GM18526 (cell line): ENCODE measurements around the gene U2AF2.

Experiments
- POLR2A ChIP-seq: IDR thresholded peaks from 3 replicates; pipeline ENCODE4 v1.6.1; 2011; ENCODE audit not compliant: insufficient read length; ENCODE audit errors: extremely low read depth

U2AF2 gene

DNA sequence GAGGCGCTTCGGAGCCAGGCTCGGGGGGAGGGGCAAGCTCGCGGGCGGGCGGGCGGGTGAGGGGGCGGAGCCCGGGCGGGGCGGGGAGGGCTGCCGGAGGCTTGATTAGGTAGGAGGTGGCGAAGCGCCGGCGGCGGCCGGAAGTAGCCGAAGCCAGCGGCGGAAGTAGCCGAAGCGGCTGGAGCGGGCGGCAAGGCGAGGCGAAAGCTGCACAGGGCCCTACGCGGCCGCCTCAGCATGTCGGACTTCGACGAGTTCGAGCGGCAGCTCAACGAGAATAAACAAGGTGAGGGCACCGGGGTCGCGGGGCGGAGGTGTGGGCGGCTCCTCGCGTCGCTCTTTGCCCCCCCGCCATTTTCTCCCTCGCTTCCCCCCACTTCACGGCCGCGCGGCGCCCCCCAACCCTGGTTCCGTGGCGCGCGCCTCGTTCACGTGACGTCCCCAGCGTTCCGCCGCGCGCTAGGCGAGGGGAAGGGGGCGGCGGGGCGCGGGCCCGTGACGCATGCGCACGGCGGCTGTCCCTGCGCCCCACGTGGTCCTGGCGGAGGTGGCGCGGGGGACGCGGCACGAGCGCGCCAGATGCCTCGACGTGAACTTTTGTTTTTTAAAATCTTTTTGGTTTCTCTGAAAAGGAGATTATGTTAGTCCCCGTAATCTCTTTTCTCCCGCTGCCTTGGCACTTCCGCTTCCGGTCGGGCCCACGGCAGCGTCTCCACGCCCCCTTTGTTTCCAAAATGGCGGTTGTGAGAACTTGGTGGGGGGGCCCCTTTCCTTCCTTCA lies at the start of gene U2AF2:
TSS of gene U2AF2 (plus strand) at position 168 of the 780 bp plus-strand sequence. CDS start at position 238, 70 bp downstream.
- peak; percentile 69 for TF ChIP-seq POLR2A

DNA sequence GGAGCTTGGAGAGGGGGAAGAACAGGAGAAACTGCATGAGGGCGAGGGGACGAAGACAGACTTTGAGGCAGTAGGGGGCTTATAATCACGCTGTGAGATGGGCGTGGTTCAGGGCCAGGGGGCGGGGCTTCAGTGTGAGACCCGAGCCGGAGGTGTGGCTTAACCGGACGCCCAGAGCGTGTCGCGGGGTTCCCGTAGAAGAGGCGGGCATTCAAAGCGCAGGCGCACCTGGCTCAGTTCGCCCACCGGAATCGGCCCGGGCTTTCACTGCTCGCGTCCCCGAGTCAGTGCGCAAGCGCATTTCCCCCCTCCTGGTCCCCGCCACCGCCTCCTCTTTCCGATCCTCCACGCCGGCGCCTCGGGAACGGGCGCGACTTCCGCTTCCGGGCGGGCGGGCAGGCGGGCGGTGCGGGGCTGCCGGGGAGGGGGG lies 49.6 kb upstream of the U2AF2 start:
- peak; percentile 46 for TF ChIP-seq POLR2A

DNA sequence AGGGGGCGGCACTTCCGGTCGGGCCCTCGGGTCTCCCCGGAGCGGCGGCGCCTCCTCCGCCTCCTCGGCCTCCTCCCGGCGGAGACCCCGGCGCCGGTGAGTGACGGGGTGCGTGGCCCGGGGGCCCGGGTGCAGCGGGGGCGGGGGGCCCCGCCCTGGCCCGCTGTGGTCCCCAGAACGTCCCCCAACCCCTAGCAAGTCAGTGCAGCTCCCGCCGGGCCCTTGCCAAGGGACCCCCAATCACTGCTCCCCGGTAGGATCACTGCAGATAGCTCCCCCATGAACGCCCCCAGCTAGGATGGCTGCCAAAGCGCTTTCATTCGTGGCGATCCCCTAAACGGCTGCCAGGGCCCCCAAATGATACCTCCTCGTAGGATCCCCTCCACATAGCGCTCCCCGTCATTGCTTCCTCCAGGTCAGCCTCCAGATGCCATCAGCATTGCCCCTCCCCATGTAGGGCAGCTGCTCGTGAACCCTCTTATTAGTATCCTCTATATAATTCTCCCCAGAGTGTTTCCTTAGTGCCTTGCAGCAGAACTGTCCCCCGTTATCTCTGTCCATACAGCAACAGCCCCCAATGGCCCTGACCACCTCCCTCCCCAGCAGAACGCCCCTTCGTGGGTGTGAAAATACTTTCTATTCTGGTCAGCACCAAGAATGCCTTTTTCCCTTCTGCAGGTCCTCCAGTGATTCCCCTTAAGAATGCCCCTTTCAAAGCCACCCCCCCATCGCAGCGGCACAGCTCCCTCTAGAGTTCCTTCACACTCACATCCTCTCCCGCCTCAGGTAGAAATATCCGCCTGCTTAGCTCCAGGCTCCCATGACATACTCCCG lies 49.0 kb upstream of the U2AF2 start, which contains the start of gene ZNF865:
TSS of gene ZNF865 (plus strand) at position 11 of the 834 bp plus-strand sequence. CDS start 7,972 bp downstream, outside the sequence.
- TF ChIP-seq POLR2A = no peak

DNA sequence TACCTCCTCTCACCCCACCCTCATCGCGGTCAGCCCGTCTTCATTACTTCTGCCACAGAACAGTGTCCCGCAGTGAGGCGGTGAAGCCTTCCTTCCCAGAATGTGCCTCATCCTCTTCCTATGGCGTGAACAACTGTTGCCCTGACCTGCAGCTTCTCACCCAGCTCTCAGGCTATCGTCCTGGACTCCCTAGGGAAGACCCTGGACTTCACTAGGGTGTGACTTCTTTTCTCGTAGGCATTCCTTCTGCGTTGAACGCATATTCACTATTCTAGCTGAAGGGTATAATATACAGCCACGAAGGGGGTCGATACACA lies 48.4 kb upstream of the U2AF2 start:
- TF ChIP-seq POLR2A = no peak

DNA sequence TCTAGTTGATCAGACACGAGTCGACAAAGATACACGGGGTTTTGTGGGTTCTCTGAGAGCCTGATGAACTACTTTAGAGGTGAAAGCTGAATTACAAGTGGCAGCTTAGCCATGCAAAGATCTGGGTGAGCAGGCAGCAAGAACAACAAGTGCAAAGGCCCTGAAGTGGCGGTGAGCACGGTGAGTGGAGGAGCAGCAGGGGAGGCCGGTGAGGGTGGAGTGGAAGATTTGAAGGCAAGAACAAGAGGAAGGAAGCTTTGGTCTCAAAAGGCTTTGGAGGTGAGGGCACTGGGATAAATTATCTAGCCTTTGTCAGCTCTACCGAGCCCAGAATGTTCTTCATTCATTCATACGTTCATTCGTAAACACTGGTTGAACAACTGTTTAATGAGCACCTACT lies 48.0 kb upstream of the U2AF2 start:
- TF ChIP-seq POLR2A = no peak

DNA sequence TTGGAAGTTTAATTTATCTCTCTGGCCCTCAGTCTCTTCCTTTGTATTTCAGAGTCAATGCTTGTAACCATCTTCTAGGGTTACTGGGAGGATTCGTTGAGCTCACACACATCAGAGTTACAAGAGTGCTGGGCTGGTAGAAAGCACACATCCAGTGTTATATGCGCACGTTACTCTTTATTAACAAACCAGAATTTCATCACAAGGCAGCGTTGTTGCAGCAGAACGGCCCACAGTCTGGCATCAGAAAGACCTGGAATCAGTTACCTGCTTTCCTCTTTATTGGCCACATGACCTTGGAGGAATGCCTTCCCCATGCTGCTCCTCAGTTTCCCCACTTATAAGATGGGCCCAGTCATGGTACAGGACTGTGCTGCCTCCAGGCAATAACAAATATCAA lies 45.5 kb upstream of the U2AF2 start:
- TF ChIP-seq POLR2A = no peak

DNA sequence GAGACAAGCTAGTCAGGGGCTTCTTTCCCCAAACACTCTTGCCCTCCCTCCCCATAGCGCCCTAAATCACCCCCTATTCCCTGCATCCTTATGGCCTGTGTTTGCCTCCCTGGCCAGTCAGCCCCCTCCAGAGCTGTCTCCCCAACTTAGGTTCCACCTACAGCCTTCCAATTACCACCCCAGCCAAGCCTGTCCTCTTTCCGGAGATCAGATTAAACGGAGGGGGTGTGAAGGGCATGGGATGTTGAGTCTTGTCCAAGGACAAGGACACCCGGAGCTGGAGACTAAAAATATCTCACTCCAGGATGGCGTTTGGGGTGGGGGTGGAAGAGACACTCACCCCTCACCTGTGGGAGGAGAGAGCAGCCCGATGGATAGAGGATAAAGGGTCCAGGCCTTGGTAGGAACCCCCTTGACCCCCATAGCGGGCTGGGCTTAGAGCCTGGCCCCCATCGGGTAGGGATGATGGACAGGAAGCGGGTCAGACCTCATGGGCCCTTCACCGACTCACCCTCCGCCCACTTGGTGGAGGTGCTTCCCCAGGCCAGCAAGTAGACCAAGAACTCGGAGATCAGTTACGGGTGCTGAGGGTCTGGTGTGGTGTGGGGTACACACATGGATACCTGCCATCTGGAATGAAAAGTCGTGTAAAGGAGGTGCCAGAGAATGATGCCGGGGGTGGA lies 43.4 kb upstream of the U2AF2 start:
- no peak for TF ChIP-seq POLR2A

DNA sequence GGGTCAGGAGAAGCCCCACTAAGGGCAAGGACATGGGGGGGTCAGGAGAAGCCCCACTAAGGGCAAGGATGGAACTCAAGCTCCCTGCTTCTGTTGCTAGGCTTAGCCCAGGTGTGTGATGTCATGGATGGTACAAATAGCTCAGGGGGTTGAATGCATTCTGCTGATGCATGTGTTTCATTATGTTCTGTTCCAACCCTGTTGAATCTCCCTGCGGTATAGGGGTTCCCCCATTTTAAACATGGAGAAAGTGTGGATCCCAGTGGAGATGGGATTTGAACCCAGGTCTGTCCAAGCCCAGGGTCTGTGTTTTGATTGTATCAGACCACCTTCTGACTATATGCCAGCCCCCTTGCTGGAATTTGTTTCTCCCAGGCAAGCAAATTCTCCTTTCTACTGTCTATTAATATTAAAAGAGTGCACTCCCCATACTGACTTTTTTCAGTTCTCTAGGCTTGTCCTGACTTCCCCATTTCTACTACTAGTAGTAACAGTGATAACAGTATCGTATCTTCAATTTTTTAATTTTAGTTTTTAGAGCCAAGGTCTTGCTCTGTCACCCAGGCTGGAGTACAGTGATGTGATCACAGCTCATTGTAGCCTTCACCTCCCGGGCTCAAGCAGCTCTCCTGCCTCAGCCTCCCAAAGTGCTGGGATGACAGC lies 42.7 kb upstream of the U2AF2 start:
- TF ChIP-seq POLR2A = no peak

DNA sequence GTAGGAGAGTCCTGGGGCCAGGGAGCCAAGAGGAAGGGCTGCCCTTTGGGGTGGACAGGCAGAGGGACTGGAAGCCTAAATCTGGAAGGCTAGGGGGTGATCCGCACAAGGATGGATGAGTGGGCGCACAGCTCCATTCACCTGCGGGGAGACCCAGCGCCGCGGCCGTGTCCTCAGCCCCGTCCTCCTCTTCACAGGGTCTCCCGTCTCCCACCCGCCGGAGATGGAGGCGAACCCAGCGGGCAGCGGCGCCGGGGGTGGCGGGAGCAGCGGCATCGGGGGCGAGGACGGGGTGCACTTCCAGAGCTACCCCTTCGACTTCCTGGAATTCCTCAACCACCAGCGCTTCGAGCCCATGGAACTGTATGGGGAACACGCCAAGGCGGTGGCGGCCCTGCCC lies 41.4 kb upstream of the U2AF2 start:
- no peak for TF ChIP-seq POLR2A

DNA sequence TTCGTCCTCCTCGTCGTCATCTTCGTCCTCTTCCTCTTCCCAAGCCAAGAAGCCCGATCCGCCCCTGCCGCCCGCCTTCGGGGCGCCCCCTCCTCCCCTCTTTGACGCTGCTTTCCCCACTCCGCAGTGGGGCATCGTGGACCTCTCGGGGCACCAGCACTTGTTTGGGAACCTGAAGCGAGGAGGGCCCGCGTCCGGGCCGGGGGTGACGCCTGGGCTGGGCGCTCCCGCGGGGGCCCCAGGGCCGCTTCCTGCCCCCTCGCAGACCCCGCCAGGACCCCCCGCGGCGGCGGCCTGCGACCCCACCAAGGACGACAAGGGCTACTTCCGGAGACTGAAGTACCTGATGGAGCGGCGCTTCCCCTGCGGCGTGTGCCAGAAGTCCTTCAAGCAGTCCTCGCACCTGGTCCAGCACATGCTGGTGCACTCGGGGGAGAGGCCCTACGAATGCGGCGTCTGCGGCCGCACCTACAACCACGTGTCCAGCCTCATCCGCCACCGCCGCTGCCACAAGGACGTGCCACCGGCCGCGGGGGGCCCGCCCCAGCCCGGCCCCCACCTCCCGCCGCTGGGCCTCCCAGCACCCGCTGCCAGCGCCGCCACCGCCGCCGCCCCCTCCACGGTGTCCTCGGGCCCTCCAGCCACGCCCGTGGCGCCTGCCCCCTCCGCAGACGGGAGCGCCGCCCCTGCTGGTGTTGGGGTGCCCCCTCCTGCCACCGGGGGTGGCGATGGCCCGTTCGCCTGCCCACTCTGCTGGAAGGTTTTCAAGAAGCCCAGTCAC lies 40.7 kb upstream of the U2AF2 start:
- no peak for TF ChIP-seq POLR2A

DNA sequence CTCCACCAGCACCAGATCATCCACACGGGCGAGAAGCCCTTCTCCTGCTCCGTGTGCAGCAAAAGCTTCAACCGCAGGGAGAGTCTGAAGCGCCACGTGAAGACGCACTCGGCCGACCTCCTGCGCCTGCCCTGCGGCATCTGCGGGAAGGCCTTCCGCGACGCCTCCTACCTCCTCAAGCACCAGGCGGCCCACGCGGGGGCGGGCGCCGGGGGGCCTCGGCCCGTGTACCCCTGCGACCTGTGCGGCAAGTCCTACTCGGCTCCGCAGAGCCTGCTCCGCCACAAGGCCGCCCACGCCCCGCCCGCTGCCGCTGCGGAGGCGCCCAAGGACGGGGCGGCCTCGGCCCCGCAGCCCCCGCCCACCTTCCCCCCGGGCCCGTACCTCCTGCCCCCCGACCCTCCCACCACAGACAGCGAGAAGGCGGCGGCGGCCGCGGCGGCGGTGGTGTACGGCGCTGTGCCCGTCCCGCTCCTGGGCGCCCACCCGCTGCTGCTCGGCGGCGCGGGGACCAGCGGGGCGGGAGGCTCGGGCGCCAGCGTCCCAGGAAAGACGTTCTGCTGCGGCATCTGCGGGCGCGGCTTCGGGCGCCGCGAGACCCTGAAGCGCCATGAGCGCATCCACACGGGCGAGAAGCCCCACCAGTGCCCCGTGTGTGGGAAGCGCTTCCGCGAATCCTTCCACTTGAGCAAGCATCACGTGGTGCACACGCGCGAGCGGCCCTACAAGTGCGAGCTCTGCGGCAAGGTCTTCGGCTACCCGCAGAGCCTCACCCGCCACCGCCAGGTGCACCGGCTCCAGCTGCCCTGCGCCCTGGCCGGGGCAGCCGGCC lies 39.9 kb upstream of the U2AF2 start:
- TF ChIP-seq POLR2A = no peak

DNA sequence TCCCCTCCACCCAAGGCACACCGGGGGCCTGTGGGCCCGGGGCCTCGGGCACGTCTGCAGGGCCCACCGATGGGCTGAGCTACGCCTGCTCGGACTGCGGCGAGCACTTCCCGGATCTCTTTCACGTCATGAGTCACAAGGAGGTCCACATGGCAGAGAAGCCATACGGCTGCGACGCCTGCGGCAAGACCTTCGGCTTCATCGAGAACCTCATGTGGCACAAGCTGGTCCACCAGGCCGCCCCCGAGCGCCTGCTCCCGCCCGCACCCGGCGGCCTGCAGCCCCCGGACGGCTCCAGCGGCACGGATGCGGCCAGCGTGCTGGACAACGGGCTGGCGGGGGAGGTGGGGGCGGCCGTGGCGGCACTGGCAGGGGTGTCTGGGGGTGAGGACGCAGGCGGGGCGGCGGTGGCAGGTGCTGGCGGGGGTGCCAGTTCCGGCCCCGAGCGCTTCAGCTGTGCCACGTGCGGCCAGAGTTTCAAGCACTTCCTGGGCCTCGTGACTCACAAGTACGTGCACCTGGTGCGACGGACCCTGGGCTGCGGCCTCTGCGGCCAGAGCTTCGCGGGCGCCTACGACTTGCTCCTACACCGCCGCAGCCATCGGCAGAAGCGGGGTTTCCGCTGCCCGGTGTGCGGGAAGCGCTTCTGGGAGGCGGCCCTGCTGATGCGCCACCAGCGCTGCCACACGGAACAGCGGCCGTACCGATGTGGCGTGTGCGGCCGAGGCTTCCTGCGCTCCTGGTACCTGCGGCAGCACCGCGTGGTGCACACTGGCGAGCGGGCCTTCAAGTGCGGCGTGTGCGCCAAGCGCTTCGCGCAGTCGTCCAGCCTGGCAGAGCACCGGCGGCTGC lies 39.1 kb upstream of the U2AF2 start:
- no peak for TF ChIP-seq POLR2A
